Activated T-cell treated with anti-CD3 and anti-CD28 coated beads, Interleukin-2, amount 50 U/mL, for 4 hours (primary cell): ENCODE results near the gene HOXA1. TPM values are rescaled to one million over a fixed set of nuclear protein-coding genes. Genes with fewer than 3 reads are reported as not detected.

Source experiments
- ATAC-seq, 2 donors: fragments of 200-7000 bp; cut with Tn5 transposase; one replicate each; pipeline ENCODE4 v1.10.0; 2021
- DNase-seq: peaks from one replicate; pipeline ENCODE4 v3.0.0-alpha.2; 2020
- H3K27me3 Mint-ChIP-seq: one replicate; pipeline ENCODE4 v1.8.0; 2021; ENCODE audit warnings: low read depth, mixed read lengths
- H3K36me3 Mint-ChIP-seq: one replicate; pipeline ENCODE4 v1.8.0; 2022; ENCODE audit warnings: mixed read lengths; ENCODE audit not compliant: insufficient read depth
- H3K4me1 Mint-ChIP-seq: one replicate; pipeline ENCODE4 v1.8.0; 2021; ENCODE audit warnings: low read depth, mixed read lengths
- H3K4me3 Mint-ChIP-seq: one replicate; pipeline ENCODE4 v1.8.0; 2021; ENCODE audit warnings: mild to moderate bottlenecking, moderate library complexity, mixed read lengths
- H3K9me3 Mint-ChIP-seq: one replicate; pipeline ENCODE4 v1.8.0; 2021; ENCODE audit warnings: mixed read lengths
- total RNA-seq, 3 donors: library from RNA; stranded (reverse); gene quantifications; one replicate each; pipeline ENCODE4 v1.2.1, GENCODE V29; 2021

Gene HOXA1
- total RNA-seq, 3 donors from 2014 or later = 0.11 to 0.33 (median 0.28) TPM

DNA sequence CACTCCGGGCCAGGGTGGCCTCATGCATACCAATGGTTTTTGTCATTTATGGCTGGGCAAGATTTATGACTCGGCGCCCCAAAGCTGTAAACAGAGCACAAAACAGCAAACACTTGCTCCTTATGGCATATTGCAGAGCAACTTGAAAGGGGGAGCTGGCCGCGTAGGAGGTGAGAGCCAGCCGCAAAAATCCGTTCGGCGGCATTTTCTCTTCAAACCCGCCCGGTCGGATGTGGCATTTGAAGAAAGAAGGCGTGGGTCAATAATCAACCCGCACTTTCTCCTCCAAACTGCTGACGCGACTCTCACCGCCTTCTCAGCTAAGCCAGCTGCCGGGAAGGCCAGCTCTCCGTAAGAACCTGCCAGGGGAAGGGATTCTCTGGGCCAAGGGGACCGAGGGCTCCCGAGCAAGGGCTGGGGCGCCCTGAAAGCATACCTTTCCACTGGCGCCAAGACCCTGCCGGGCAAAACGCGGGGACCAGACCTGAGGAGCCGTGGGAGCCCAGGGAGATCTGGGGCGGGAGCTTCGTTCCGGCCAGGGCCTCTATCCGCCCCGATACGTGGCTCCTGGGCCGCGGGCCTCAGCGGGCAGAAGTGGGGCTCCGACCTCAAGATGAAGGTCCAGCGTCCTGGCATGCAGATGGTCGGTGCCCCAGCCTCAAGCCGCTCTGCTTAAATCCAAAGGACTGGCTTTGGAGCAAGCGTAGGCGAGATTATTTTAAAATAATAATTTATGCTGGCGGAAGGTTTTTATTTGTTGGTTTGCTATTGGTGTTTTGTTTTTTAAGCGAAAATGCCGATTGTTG is 19.6 kb upstream of the HOXA1 start:
- ATAC-seq = no peak
- H3K4me1 Mint-ChIP-seq = no peaks in the 10 kb centered on the region
- no peaks in the 10 kb centered on the region for H3K36me3 Mint-ChIP-seq
- DNase-seq = no peak
- H3K4me3 Mint-ChIP-seq = no peak overlapping the region
- H3K27me3 Mint-ChIP-seq = peaks cover 24% of the 10 kb centered on the region
- H3K9me3 Mint-ChIP-seq = no peaks in the 10 kb centered on the region

DNA sequence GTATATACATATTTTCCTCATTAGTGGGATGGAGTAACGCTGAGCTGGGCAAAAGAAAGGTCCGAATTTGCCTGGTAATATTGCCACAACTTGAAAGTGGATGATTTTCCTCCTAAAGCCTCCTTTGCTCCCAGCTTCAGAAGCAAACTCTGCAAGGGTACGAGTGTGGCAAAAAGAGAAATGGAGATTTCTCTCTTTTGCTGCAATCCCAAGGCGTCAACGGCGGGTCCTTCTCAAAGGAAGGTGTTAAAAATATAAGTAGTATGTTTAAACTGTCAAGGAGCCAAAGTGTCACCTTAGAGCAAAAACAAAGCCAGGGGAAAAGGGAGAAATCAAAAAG is 19.1 kb upstream of the HOXA1 start:
- ATAC-seq = no peak
- DNase-seq = no peak
- Mint-ChIP-seq H3K36me3 (no peaks in the 10 kb centered on the region), H3K9me3 (no peaks in the 10 kb centered on the region), H3K4me3 (no peak overlapping the region), H3K4me1 (no peaks in the 10 kb centered on the region), H3K27me3 (peaks cover 24% of the 10 kb centered on the region)

DNA sequence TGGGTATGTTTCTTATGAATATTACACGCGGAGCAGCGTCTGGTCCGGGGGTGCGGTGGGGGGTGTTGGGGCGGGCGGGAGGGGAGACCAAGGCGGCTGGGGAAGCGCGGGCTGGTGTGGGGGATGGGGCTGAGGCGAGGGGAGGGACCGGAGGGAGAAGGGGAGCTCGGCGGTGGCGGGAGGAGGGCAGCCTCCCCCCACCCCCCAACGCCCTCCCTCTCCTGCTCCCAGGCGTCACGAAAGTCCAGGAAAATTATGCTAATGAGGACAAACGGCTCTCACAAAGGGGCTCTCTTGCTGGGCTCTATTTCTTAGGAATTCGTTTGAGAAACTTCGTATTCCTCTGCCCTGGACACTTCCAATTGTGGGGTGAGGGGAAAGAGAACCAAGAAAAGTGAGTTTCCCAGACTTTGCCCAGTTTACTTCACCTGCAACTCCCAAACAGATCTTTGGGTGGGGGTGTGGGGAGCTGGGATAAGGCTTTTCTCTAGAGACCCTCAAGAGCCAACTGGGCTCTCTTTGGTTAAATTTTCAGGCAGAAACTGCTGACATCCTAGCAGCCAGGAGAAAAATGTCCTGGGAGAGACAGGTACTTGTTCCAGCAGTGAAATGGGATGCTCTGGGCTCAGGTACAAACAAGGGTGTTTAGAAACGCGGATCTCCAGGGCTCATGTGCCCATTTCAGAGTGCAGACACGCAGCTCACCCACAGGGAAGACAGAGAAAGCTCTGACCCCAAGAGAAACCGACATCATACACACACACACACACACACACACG is 18.4 kb upstream of the HOXA1 start:
- Mint-ChIP-seq H3K36me3 (no peaks in the 10 kb centered on the region), H3K4me1 (no peaks in the 10 kb centered on the region), H3K27me3 (peaks cover 24% of the 10 kb centered on the region), H3K9me3 (no peaks in the 10 kb centered on the region), H3K4me3 (no peak overlapping the region)
- ATAC-seq (no peak), DNase-seq (no peak)

DNA sequence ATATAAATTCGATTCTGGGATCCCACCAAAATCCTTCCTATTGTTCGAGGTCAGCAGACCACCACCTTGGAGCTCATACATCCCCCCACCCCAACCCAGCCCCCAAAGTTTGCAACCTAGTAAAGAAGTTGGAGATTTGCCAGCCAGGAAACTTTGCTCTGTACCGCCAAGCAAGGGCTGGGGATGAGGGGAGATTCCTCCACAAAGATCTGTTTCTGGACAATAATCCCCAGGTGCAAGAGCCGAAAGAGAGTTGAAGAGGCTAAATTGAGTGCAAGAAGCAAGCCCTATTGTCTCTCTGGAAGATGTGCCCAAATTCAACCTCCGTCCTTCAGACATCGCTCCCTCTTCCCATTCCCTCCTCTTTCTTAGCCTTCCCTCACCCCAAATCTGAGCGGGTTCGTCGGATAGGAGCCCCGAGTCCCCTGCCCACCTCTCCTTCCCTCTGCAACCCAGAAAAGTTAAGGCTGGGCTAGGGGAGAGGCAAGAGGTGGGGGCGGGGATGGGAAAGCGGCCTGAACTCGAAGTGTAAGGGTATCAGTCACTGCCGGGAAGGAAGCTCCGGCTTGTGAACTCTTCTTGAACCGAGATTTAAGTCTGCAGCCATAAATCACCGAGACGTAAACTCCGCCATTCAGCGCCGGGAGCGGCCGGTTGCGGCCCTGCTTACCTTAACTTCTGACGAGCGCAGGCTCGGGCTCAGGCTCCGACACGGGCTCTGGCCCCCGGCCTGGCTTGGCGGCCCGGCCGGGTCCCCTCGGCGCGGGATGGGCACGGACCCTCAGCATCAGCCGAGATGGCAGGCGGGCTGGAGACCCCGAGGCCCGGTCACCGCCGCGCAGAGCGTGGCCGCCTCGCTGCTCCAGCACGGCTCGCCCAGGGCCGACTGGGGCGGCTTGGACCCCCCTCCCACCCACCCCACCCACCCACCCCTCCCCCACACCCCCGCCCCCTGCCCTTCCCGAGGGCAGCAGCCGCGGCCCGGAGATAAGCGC is 17.5 kb upstream of the HOXA1 start:
- H3K27me3 Mint-ChIP-seq = peaks cover 24% of the 10 kb centered on the region
- no peaks in the 10 kb centered on the region for H3K9me3 Mint-ChIP-seq
- no peak for DNase-seq
- H3K36me3 Mint-ChIP-seq = no peaks in the 10 kb centered on the region
- no peak overlapping the region for H3K4me3 Mint-ChIP-seq
- no peaks in the 10 kb centered on the region for H3K4me1 Mint-ChIP-seq
- no peak for ATAC-seq

DNA sequence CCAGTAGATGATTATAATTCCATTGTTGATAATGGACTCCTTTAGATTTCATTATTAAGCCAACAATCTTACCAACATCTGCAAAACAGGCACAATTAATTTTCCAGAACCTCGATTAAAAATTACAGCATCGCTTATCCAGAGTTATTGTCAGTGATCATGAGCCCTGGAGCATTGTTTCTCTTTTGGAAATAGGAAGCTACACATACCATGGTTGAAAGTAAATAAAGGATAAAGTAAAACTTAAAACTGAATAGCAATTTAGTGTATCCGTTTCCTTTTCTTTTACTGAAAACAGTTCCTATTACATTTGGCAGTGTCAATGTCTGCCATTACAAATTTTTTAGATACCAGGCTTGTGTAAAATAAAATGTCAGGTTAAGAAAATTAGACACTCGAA is 16.6 kb upstream of the HOXA1 start:
- Mint-ChIP-seq H3K4me1 (no peaks in the 10 kb centered on the region), H3K9me3 (no peaks in the 10 kb centered on the region), H3K4me3 (no peak overlapping the region), H3K27me3 (peaks cover 23% of the 10 kb centered on the region), H3K36me3 (no peaks in the 10 kb centered on the region)
- DNase-seq = no peak
- ATAC-seq = no peak

DNA sequence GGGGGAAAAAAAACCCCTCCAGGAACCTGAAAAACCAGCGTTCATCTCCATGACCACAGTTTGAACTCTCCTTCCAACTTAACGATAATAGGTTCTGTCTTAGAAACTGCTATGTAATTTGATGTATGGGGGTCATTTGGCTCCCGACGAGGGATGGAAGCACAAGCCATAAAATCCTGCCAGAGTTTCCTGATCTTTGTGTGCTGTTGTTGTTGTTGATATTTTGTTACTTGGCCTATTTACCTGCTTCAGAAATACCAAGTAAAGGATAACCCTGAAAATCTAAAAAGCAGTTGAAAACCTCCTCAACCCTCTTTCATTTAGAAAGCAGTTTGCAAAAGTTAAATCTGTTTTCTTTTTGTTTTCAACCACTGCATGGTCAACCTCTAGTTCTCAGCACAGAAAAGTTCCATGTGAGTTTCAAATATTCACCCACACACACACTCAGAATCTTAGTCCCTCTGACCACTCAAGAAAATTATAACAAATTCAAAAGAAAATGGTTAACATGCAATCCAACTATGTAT is 16.0 kb upstream of the HOXA1 start:
- Mint-ChIP-seq H3K4me1 (no peaks in the 10 kb centered on the region), H3K4me3 (no peak overlapping the region), H3K27me3 (peaks cover 23% of the 10 kb centered on the region), H3K9me3 (no peaks in the 10 kb centered on the region), H3K36me3 (no peaks in the 10 kb centered on the region)
- DNase-seq (no peak), ATAC-seq (no peak)

DNA sequence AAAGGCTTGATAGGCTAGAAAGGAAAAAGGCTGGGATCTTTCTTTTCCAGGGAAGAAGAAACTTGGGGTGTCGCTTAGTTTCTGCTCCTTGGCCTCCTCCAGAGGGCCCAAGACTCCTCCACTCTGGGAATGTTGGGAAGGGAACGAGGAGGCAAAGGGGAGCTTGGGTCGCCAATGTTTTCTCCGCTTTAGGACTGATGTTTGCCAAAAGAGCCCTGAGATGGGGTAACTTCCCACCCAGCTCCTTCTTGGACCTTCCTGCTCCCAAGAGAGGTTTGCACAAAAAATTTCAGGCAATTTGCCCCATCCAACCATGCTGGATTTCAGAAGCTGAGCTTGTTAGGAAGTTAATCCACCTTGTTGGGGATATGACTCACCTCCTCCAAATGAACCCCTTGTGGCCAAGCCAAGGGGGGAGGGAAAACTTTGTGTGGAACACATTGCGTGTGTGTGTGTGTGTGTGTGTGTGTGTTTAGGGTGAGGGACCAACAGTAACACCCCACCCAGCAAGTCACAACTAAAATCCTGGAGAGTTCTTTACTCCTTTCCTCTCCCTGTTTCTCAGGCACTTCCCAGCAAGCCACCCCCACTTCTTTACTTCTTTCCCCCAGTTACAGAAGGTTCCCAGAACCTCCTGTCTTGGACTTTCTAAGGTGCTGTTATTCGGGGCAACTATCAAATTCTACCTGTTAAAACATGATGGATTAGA is 15.4 kb upstream of the HOXA1 start:
- H3K4me1 Mint-ChIP-seq = no peaks in the 10 kb centered on the region
- H3K27me3 Mint-ChIP-seq = peaks cover 23% of the 10 kb centered on the region
- DNase-seq (no peak), ATAC-seq (no peak)
- H3K9me3 Mint-ChIP-seq = no peaks in the 10 kb centered on the region
- H3K36me3 Mint-ChIP-seq = no peaks in the 10 kb centered on the region
- no peak overlapping the region for H3K4me3 Mint-ChIP-seq

DNA sequence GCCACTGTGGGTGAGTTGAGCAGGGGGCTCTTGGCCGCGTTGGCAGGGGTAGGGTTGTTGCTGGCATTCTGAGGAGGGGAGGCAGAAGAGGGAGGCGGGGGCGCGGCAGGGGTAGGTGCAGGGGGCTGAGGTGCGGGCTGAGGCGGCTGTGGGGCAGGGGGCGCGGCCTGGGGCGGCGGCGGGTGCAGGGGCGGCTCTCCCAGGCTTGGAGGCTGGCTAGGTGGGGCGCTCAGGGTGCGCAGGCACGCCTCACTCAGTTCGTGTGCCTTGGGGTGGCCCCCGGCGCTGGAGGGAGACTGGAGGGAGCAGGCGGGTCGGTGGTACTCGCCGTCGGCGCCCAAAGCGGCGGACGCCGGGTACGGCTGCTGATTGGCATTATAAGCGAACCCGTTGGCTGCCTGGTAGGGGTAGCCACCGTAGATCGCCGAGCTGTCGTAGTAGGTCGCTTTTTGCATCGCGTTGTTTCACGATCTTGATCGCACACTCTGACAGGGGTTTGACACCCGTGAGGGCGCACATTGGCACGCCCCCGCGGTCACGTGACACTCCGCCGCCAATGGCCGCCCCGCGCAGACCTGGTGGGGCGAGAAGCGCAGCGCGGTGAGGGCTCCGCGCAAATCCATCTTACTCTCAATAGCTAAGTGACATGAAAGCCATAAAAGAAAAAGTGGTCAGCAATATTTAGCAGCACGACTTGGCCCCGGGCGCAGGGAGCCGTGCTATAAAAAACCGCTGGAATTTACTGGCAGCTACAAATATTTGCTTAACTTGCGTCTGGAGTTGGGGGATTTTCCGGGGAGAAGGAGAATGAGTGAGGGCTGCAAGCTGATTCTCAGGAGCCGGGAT is 14.6 kb upstream of the HOXA1 start:
- ATAC-seq = no peak
- Mint-ChIP-seq H3K4me3 (no peak overlapping the region), H3K36me3 (no peaks in the 10 kb centered on the region), H3K27me3 (peaks cover 29% of the 10 kb centered on the region), H3K9me3 (no peaks in the 10 kb centered on the region), H3K4me1 (no peaks in the 10 kb centered on the region)
- no peak for DNase-seq

DNA sequence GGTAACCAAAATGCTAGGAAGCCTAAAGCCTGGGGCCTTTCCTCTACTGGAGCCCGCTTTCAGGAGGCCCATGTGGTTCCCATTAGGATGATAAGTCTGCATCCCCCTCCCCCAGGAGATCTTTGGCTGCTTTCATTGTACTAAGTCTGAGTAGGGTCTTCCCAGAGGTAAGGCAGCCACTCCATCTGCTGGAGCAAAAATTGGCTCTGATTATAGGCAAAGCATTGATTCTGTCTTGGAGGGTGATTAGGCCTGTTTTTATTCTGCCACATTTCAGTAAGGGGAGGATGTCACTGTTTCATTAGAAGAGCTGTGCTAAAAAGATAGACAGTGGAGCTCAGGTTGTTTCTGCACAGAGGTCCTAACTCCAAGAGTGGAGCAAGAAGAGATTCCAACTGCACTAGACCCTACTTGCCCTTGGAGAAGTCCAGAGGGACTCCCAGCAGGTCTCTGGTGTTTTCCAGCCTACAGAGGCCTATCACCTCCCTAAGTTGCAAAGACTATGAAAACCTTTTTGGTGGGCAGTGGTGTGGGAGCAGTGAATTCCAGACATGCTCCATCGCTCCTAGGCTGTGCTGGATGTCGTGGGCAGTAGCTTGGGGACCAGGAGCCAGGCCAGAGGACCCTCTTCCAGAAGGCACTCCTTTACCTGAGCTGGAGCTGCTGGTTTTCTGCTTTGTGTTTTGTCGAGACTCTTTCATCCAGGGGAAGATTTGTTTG is 13.8 kb upstream of the HOXA1 start:
- Mint-ChIP-seq H3K9me3 (no peaks in the 10 kb centered on the region), H3K4me1 (no peaks in the 10 kb centered on the region), H3K27me3 (peaks cover 30% of the 10 kb centered on the region), H3K4me3 (no peak overlapping the region), H3K36me3 (no peaks in the 10 kb centered on the region)
- DNase-seq (no peak), ATAC-seq (no peak)

DNA sequence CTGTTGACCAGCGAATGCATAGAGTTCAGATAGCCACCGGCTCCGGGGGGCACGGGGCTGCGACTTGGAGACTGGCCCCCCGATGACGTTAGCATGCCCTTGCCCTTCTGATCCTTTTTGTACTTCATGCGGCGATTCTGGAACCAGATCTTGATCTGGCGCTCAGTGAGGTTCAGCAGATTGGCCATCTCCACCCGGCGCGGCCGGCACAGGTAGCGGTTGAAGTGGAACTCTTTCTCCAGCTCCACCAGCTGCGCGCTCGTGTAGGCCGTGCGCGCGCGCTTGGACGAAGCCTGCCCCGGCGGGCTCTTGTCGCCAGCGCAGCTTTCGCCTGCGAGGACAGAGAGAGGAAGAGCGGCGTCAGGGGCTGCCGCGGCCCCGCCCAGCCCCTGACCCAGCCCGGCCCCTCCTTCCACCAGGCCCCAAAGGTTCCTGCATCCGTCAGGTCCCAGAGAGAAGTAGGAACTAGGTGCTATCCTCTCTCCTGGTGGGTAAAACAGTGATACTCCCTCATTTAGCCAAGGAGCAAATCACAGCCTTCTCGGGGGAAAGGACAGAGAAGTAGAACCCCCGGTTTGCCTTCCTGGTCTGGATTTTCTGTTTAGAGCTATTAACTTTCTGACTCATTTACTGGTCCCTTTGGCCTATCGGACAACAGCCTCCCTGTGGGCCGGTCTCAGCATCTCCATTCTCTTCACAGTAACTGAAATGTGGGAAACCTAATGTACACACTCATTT is 12.8 kb upstream of the HOXA1 start:
- ATAC-seq (no peak), DNase-seq (no peak)
- no peaks in the 10 kb centered on the region for H3K36me3 Mint-ChIP-seq
- H3K4me1 Mint-ChIP-seq = no peaks in the 10 kb centered on the region
- no peak overlapping the region for H3K4me3 Mint-ChIP-seq
- peaks cover 36% of the 10 kb centered on the region for H3K27me3 Mint-ChIP-seq
- no peaks in the 10 kb centered on the region for H3K9me3 Mint-ChIP-seq

DNA sequence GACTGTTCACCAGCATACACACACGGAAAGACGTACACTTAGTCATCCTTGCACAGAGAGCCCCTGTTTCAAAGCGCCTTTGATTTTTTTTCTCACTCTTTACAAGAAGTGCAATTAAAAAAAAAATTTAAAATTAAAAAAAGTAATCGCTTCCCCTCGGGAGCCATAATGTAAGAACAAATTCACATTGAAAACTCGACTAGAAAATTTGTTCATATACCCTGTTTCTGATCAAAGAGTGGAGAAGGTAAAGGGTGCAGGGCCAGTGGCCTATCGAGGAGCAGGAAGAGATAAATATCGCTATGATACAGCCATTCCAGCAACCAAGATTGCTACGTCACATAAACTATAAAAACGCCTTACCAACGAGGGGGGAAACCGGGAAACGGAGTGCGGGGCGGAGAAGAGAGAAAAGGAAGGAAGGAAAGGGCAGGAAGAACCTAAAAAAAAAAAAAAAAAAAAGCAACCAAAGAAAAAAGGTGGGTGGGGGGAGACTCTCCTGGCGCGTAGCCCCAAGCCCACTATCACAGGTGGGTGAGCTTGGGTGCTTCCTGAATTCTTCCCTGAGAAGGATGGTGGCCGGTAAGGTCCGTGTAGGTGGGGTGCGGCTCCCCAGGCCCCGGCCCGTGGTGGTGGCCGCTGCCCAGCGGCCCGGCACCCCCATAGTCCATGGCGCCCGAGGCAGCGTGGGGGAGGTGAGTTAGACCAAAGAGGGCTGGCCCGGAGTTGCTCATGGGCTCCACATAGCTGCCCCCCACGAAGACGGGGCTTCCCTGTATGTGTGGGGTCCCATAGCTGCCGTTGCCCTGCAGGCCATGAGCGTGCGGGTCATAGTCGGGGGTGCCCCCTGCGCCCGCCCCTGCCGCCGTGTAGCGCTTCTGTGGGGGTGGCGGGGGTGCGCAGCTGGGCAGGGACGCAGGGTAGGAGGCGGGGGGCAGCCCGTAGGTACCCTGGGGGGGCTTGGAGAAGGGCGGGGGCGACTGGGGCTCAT is 11.9 kb upstream of the HOXA1 start:
- Mint-ChIP-seq H3K4me3 (no peak overlapping the region), H3K4me1 (peaks cover 4% of the 10 kb centered on the region), H3K36me3 (no peaks in the 10 kb centered on the region), H3K9me3 (no peaks in the 10 kb centered on the region), H3K27me3 (peaks cover 43% of the 10 kb centered on the region)
- DNase-seq (no peak), ATAC-seq (no peak)
